Esophagus squamous epithelium (tissue), 5 donors: ENCODE measurements around the gene HSPB1. TPM values are rescaled to one million over a fixed set of nuclear protein-coding genes. Genes with fewer than 3 reads are reported as not detected.

Experiments
- DNase-seq: peaks from one replicate; lab custom pipeline; 2025; lab: John Stamatoyannopoulos, UW
- H3K27ac ChIP-seq, 4 donors: fragments of 200-600 bp; sonication (generic); one replicate each; pipeline ENCODE4 v1.5.1; 2016 to 2019; ENCODE audit warnings: mild to moderate bottlenecking in 1 of 4
- H3K27me3 ChIP-seq, 4 donors: fragments of 200-600 bp; sonication (generic); 1 replicate in 3 of 4; 2 replicates in 1 of 4; pipeline versions ENCODE4 v1.5.1 to v1.6.0; 2017 to 2021; ENCODE audit warnings: antibody characterized with exemption in 1 of 4
- H3K36me3 ChIP-seq, 3 donors: fragments of 200-600 bp; sonication (generic); one replicate each; pipeline ENCODE4 v1.5.1; 2016 to 2019
- H3K4me1 ChIP-seq, 3 donors: fragments of 200-600 bp; sonication (generic); one replicate each; pipeline ENCODE4 v1.5.1; 2017 to 2019
- H3K4me3 ChIP-seq, 4 donors: fragments of 200-600 bp; sonication (generic); 1 replicate in 3 of 4; 2 replicates in 1 of 4; pipeline ENCODE4 v1.5.1; 2016 to 2019; ENCODE audit warnings: mild to moderate bottlenecking in 2 of 4, moderate library complexity in 1 of 4
- H3K9me3 ChIP-seq, 3 donors: fragments of 200-600 bp; sonication (generic); one replicate each; pipeline ENCODE4 v1.5.1; 2016 to 2019
- CTCF ChIP-seq, 6 experiments: fragments of 450-650 bp in 4 of 6; fragments of 200-600 bp in 2 of 6; sonication (generic) in 2 of 6; IDR thresholded peaks; one replicate each; pipeline ENCODE4 v1.5.1; 2016 to 2019; ENCODE audit warnings: antibody characterized with exemption in 6 of 6, mild to moderate bottlenecking in 4 of 6, moderate library complexity in 4 of 6
- POLR2A ChIP-seq, 4 donors: fragments of 450-650 bp; IDR thresholded peaks; one replicate each; pipeline ENCODE4 v1.6.1; 2017; ENCODE audit warnings: antibody characterized with exemption in 4 of 4, mild to moderate bottlenecking in 4 of 4, moderate library complexity in 3 of 4
- WGBS, 2 donors: methylation state at CpG; one replicate each; pipeline ENCODE4 v1.1.5; 2018; 5-methylcytosine and 5-hydroxymethylcytosine counted together
- intact Hi-C: fragments of 100-400 bp; cut with DNase I; formaldehyde crosslinking; loops from one replicate; pipeline ENCODE4 v1.15.0; 2022
- total RNA-seq, 4 donors: library from RNA; depleted of rRNA; stranded (reverse); fragments of >200 nt; gene quantifications; one replicate each; pipeline ENCODE4 v1.1.0, GENCODE V29; 2016
- donor health status: DM: yes; HTN: yes; CAD: no.

Gene HSPB1
- total RNA-seq, 4 donors from 2014 or later = 2,415 to 6,888 (median 3,249) TPM

- Histone ChIP-seq H3K27me3 (no peaks in the 10 kb centered on the region), H3K4me3 (no peak overlapping the region), H3K9me3 (no peaks in the 10 kb centered on the region), H3K27ac (no peak overlapping the region), H3K36me3 (peaks cover 5 to 78% (median 16%) of the 10 kb centered on the region in 3 donors), H3K4me1 (peaks cover 0 to 68% (median 20%) of the 10 kb centered on the region in 3 donors)
- no peak for DNase-seq
- no peak for TF ChIP-seq CTCF (IDR thresholded peaks at IDR 0.05)
- 86 to 87% methylated on average over 8 of the region's 8 CpGs for WGBS, 2 donors
- intact Hi-C loops = no loop called here
Measured at GRCh38 chr7:76349313-76349885, 46.9 kb downstream of the HSPB1 start.

GRCh38 chr7:76351372-76351771 lies 48.9 kb downstream of the HSPB1 start:
- WGBS, 2 donors = 72 to 86% methylated on average over 7 of the region's 7 CpGs
- intact Hi-C loops = loop anchor here (10.0 kb wide), 1 partner anchor 47 kb away; the partner anchor contains the start of gene HSPB1
- no peaks in the 10 kb centered on the region for H3K9me3 ChIP-seq
- TF ChIP-seq POLR2A (IDR thresholded peaks at IDR 0.05) (no peak), CTCF (IDR thresholded peaks at IDR 0.05) (no peak)
- H3K27ac ChIP-seq = no peak overlapping the region
- H3K4me1 ChIP-seq = peaks cover 0 to 82% (median 33%) of the 10 kb centered on the region in 3 donors
- H3K4me3 ChIP-seq = no peak overlapping the region
- DNase-seq = no peak
- peaks cover 0 to 68% (median 2%) of the 10 kb centered on the region in 3 donors for H3K36me3 ChIP-seq
- no peaks in the 10 kb centered on the region for H3K27me3 ChIP-seq

- intact Hi-C loops = loop anchor here (10.0 kb wide), 1 partner anchor 47 kb away; the partner anchor contains the start of gene HSPB1
- TF ChIP-seq CTCF (IDR thresholded peaks at IDR 0.05) (no peak), POLR2A (IDR thresholded peaks at IDR 0.05) (no peak)
- no peak for DNase-seq
- Histone ChIP-seq H3K36me3 (peaks cover 0 to 60% (median 0%) of the 10 kb centered on the region in 3 donors), H3K27ac (no peak overlapping the region), H3K9me3 (no peaks in the 10 kb centered on the region), H3K4me1 (peaks cover 0 to 82% (median 38%) of the 10 kb centered on the region in 3 donors), H3K27me3 (no peaks in the 10 kb centered on the region), H3K4me3 (no peak overlapping the region)
- 60 to 79% methylated on average over 6 of the region's 6 CpGs for WGBS, 2 donors
Measured at GRCh38 chr7:76352193-76352592, 49.7 kb downstream of the HSPB1 start.

- Histone ChIP-seq H3K4me1 (peaks cover 0 to 79% (median 40%) of the 10 kb centered on the region in 3 donors), H3K27me3 (no peaks in the 10 kb centered on the region), H3K36me3 (peaks cover 0 to 44% (median 0%) of the 10 kb centered on the region in 3 donors), H3K27ac (no peak overlapping the region), H3K9me3 (no peaks in the 10 kb centered on the region), H3K4me3 (no peak overlapping the region)
- WGBS, 2 donors = 84 to 91% methylated on average over 4 to 5 of the region's 5 CpGs
- DNase-seq = no peak
- TF ChIP-seq CTCF (IDR thresholded peaks at IDR 0.05) (no peak), POLR2A (IDR thresholded peaks at IDR 0.05) (no peak)
- intact Hi-C loops = loop anchor here (10.0 kb wide), 1 partner anchor 49 kb away; the partner anchor contains the start of gene HSPB1
Measured at GRCh38 chr7:76353744-76354143, 51.3 kb downstream of the HSPB1 start.

Other genes with a start within 250 kb of the HSPB1 start
- 10 to 100 TPM in 2 of 4 donors, 1 to 10 TPM in 2; 8.0 to 22.4 (median 10.8) TPM for gene SRRM3, start 100.8 kb upstream of the HSPB1 start, total RNA-seq
- gene YWHAG, start 56.3 kb downstream of the HSPB1 start, total RNA-seq = 10 to 100 TPM; 52.8 to 97.7 (median 66.3) TPM
- gene SSC4D, start 107.0 kb downstream of the HSPB1 start, total RNA-seq = under 1 TPM in 1 of 4 donors, not detected in 3; 0.48 TPM
- gene ZP3, start 122.3 kb downstream of the HSPB1 start, total RNA-seq = 1 to 10 TPM; 3.8 to 7.9 (median 4.4) TPM
- gene DTX2, start 159.0 kb downstream of the HSPB1 start, total RNA-seq = 100 to 1,000 TPM in 1 of 4 donors, 10 to 100 TPM in 3; 38.7 to 107 (median 59.7) TPM
- gene UPK3B, start 207.9 kb downstream of the HSPB1 start, total RNA-seq = 10 to 100 TPM in 3 of 4 donors, 1 to 10 TPM in 1; 9.2 to 34.9 (median 23.8) TPM
- gene SPDYE16, start 240.6 kb downstream of the HSPB1 start, total RNA-seq = not detected